Thyroid gland (tissue), 4 donors: Measurements from ENCODE around the gene KRTAP21-1. TPM values are rescaled to one million over a fixed set of nuclear protein-coding genes. Genes with fewer than 3 reads are reported as not detected.

Experiments
- DNase-seq, 2 donors: peaks; one replicate each; pipeline ENCODE4 v3.0.0-alpha.2; 2019
- H3K27ac ChIP-seq, 3 donors: fragments of 200-600 bp; sonication (generic); 1 replicate in 2 of 3; 2 replicates in 1 of 3; pipeline ENCODE4 v1.5.1; 2016 to 2019; ENCODE audit warnings: mild to moderate bottlenecking in 1 of 3, moderate library complexity in 1 of 3
- H3K27me3 ChIP-seq: fragments of 200-600 bp; sonication (generic); one replicate; pipeline ENCODE4 v1.5.1; 2019
- H3K36me3 ChIP-seq, 2 donors: fragments of 200-600 bp; sonication (generic); one replicate each; pipeline ENCODE4 v1.5.1; 2016 to 2019
- H3K4me1 ChIP-seq, 2 donors: fragments of 200-600 bp; sonication (generic); one replicate each; pipeline ENCODE4 v1.5.1; 2017 to 2019
- H3K4me3 ChIP-seq, 3 donors: fragments of 200-600 bp; sonication (generic); replicated peaks in 1 of 3; 1 replicate in 2 of 3; 2 replicates in 1 of 3; pipeline ENCODE4 v1.5.1; 2016; ENCODE audit warnings: mild to moderate bottlenecking in 1 of 3
- H3K9me3 ChIP-seq: fragments of 200-600 bp; sonication (generic); one replicate; pipeline ENCODE4 v1.5.1; 2017
- POLR2A ChIP-seq, 2 donors: fragments of 450-650 bp; IDR thresholded peaks; one replicate each; pipeline ENCODE4 v1.6.1; 2017; ENCODE audit warnings: antibody characterized with exemption in 2 of 2, mild to moderate bottlenecking in 2 of 2, moderate library complexity in 1 of 2
- WGBS, 2 donors: methylation state at CpG; one replicate each; pipeline ENCODE4 v1.1.5; 2017; 5-methylcytosine and 5-hydroxymethylcytosine counted together
- intact Hi-C: fragments of 100-400 bp; cut with DNase I; formaldehyde crosslinking; loops from one replicate; pipeline ENCODE4 v1.15.1; 2023
- small RNA-seq: library from RNA; depleted of rRNA; stranded (forward); fragments of <200 nt; gene quantifications from one replicate; pipeline ENCODE3, GENCODE V24; 2016
- total RNA-seq, 4 donors: library from RNA; depleted of rRNA; stranded (reverse); fragments of >200 nt; gene quantifications; one replicate each; pipeline ENCODE4 v1.2.3, GENCODE V29; 2016
- TF ChIP-seq, protein P1 (sequence below), 6 experiments: fragments of 200-600 bp in 3 of 6; fragments of 450-650 bp in 3 of 6; sonication (generic) in 3 of 6; IDR thresholded peaks; one replicate each; pipeline ENCODE4 v1.5.1; 2016 to 2019; ENCODE audit warnings: antibody characterized with exemption in 6 of 6, mild to moderate bottlenecking in 2 of 6, inconsistent platforms in 1 of 6, moderate library complexity in 1 of 6

Gene KRTAP21-1
- total RNA-seq, 4 donors from 2014 or later = not detected

DNA sequence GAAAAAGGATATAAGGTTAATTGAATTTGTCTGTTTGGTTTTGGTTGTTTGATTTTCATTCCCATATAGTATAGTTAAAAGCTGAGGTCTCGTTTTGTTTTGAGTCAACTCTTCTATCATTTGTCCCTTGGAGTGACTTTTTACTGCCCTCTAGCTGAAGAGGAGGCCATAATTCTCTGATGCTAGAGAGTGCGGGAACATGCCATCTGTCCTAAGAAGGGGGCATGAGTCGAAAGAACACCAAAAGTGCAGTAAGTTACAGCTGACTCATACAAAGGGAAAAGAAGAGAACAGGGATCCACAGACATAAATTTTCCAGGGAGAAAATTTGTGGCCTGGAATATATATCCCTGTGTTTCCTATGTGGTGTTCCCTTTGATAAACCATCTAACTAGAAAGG lies 40.8 kb downstream of the KRTAP21-1 start:
- intact Hi-C loops = no loop called here
- Histone ChIP-seq H3K9me3 (no peaks in the 10 kb centered on the region), H3K4me3 (no peak overlapping the region), H3K36me3 (no peaks in the 10 kb centered on the region), H3K4me1 (no peaks in the 10 kb centered on the region), H3K27me3 (no peaks in the 10 kb centered on the region), H3K27ac (no peak overlapping the region)
- 67 to 82% methylated on average over 3 of the region's 3 CpGs for WGBS, 2 donors
- TF ChIP-seq POLR2A (IDR thresholded peaks at IDR 0.05) = no peak
- TF ChIP-seq, protein P1, sequence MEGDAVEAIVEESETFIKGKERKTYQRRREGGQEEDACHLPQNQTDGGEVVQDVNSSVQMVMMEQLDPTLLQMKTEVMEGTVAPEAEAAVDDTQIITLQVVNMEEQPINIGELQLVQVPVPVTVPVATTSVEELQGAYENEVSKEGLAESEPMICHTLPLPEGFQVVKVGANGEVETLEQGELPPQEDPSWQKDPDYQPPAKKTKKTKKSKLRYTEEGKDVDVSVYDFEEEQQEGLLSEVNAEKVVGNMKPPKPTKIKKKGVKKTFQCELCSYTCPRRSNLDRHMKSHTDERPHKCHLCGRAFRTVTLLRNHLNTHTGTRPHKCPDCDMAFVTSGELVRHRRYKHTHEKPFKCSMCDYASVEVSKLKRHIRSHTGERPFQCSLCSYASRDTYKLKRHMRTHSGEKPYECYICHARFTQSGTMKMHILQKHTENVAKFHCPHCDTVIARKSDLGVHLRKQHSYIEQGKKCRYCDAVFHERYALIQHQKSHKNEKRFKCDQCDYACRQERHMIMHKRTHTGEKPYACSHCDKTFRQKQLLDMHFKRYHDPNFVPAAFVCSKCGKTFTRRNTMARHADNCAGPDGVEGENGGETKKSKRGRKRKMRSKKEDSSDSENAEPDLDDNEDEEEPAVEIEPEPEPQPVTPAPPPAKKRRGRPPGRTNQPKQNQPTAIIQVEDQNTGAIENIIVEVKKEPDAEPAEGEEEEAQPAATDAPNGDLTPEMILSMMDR (IDR thresholded peaks at IDR 0.05) = no peak
- DNase-seq = no peak

DNA sequence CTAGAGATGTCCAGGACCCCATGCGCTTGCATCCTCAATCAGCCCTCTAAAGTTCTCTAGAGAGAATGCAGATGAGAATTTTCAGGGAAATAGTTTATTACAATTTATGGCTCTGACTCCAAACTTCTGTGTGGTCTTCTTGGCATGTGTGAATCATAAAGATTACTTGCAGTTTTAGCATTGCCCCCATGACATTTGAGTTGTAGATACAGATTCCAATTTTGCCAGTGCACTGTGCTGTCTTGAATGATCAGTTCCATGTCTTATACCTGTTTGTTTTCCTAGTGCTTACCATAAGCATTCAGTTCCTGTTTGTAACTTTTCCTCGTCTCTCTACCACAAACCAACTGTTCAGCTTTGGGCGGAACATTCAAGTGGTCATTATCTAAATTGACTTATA lies 41.5 kb downstream of the KRTAP21-1 start:
- Histone ChIP-seq H3K4me1 (no peaks in the 10 kb centered on the region), H3K4me3 (no peak overlapping the region), H3K27ac (no peak overlapping the region), H3K9me3 (no peaks in the 10 kb centered on the region), H3K36me3 (no peaks in the 10 kb centered on the region), H3K27me3 (no peaks in the 10 kb centered on the region)
- TF ChIP-seq, protein P1 (IDR thresholded peaks at IDR 0.05) = no peak
- no peak for TF ChIP-seq POLR2A (IDR thresholded peaks at IDR 0.05)
- DNase-seq = no peak
- intact Hi-C loops = no loop called here
- 82 to 85% methylated on average over 3 of the region's 3 CpGs for whole genome bisulfite sequencing, 2 donors

DNA sequence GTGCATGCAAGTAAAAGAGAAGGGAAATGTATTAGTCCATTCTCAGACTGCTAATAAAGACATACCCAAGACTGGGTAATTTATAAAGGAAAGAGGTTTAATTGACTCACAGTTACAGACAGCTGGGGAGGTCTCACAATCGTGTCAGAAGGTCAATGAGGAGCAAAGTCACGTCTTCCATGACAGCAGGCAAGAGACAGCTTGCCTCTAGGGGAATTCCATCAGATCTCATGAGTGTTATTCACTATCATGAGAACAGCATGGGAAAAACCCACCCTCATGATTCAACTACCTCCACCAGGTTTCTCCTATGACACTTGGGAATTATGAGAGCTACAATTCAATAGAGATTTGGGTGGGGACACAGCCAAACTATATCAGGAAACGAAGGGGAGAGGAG lies 44.7 kb downstream of the KRTAP21-1 start:
- no peak for DNase-seq
- WGBS, 2 donors = 33 to 49% methylated on average over 3 of the region's 3 CpGs
- Histone ChIP-seq H3K4me3 (no peak overlapping the region), H3K36me3 (no peaks in the 10 kb centered on the region), H3K4me1 (no peaks in the 10 kb centered on the region), H3K9me3 (no peaks in the 10 kb centered on the region), H3K27me3 (no peaks in the 10 kb centered on the region), H3K27ac (no peak overlapping the region)
- TF ChIP-seq, protein P1 (IDR thresholded peaks at IDR 0.05) = no peak
- TF ChIP-seq POLR2A (IDR thresholded peaks at IDR 0.05) = no peak
- intact Hi-C loops = no loop called here

DNA sequence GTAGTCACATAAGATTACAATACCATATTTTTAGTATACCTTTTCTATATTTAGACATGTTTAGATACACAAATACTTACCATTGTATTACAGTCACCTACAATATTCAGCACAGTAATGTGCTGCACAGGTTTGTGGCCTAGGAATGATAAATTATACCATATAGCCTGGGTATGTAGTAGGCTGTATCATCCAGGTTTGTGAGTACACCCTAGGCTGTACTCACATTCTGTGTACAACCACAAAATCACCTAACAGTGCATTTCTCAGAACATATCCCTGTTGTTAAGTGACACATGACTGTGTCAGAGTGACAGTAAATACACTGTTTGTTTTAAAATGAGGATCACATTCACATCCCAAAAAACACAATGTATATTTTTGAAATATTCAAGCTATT lies 47.8 kb downstream of the KRTAP21-1 start:
- Histone ChIP-seq H3K27ac (no peak overlapping the region), H3K27me3 (no peaks in the 10 kb centered on the region), H3K4me3 (no peak overlapping the region), H3K9me3 (no peaks in the 10 kb centered on the region), H3K36me3 (no peaks in the 10 kb centered on the region), H3K4me1 (no peaks in the 10 kb centered on the region)
- TF ChIP-seq, protein P1 (IDR thresholded peaks at IDR 0.05) = no peak
- TF ChIP-seq POLR2A (IDR thresholded peaks at IDR 0.05) = no peak
- intact Hi-C loops = no loop called here
- no peak for DNase-seq

Small RNA genes within 50 kb of the gene (small RNA-seq; reads per million reads assigned to genes)
- gene AP000244.1 (not detected), gene KRTAP21-3 (not detected), gene KRTAP8-2P (not detected)

Other genes starting within 250 kb of the KRTAP21-1 start
- not detected for gene KRTAP19-6, start 213.6 kb downstream of the KRTAP21-1 start, total RNA-seq
- not detected for gene KRTAP19-7, start 194.1 kb downstream of the KRTAP21-1 start, total RNA-seq
- not detected for gene KRTAP22-2, start 165.0 kb downstream of the KRTAP21-1 start, total RNA-seq
- gene KRTAP6-3, start 163.0 kb downstream of the KRTAP21-1 start, total RNA-seq = not detected
- not detected for gene KRTAP6-2, start 156.5 kb downstream of the KRTAP21-1 start, total RNA-seq
- not detected for gene KRTAP22-1, start 154.3 kb downstream of the KRTAP21-1 start, total RNA-seq
- not detected for gene KRTAP6-1, start 141.5 kb downstream of the KRTAP21-1 start, total RNA-seq
- gene KRTAP20-1, start 139.0 kb downstream of the KRTAP21-1 start, total RNA-seq = not detected
- not detected for gene KRTAP20-4, start 134.8 kb downstream of the KRTAP21-1 start, total RNA-seq
- gene KRTAP20-2, start 120.2 kb downstream of the KRTAP21-1 start, total RNA-seq = not detected
- not detected for gene KRTAP20-3, start 112.6 kb downstream of the KRTAP21-1 start, total RNA-seq
- not detected for gene KRTAP21-3, start 36.7 kb downstream of the KRTAP21-1 start, total RNA-seq
- gene KRTAP21-2, start 8.2 kb downstream of the KRTAP21-1 start, total RNA-seq = not detected
- not detected for gene KRTAP8-1, start 57.8 kb upstream of the KRTAP21-1 start, total RNA-seq
- gene KRTAP7-1, start 74.3 kb upstream of the KRTAP21-1 start, total RNA-seq = not detected
- not detected for gene KRTAP11-1, start 126.2 kb upstream of the KRTAP21-1 start, total RNA-seq